Measurements from ENCODE around the gene NUMB.
"Not testable (repeated sequence)": the region's sequence is repeated elsewhere in the genome, so short reads cannot be mapped to it uniquely, and the experiment has no call there.

Gene NUMB

DNA sequence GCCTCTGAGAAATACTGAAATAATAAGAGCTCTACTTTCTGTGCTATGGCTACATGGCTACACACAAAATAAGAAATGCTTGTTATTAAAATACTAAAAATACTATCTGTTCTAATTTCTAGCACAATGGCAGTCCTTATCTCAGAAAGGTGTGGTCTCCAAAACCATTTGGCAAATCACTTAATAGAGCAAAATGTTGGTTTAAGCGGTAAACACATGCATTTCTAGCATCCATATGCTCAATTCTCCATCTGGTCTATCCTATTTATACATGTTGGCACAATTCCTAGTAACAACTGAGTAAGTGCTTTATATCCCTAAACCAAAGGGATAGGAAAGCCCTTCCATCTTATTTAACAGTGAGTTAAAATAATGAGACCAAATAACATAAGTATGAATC, 114.0 kb downstream of the NUMB start:
- no peak for DNase-seq

DNA sequence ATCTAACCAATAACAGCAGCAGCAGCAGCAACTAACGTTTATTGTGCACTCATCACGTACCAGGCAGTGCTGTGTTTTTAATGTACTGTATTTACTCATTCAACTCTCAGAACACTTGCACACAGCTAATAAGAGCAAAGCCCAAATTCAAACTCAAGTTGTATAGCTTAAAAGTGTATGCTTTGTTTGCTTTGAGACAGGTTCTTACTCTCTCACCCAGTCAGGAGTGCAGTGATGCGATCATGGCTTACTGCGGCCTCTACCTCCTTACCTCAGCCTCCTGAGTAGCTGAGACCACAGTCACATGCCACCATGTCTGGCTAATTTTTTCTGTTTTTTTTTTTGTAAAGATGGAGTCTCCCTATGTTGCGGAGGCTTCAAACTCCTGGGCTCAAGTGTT, 115.7 kb downstream of the NUMB start:
- no peak for DNase-seq

DNA sequence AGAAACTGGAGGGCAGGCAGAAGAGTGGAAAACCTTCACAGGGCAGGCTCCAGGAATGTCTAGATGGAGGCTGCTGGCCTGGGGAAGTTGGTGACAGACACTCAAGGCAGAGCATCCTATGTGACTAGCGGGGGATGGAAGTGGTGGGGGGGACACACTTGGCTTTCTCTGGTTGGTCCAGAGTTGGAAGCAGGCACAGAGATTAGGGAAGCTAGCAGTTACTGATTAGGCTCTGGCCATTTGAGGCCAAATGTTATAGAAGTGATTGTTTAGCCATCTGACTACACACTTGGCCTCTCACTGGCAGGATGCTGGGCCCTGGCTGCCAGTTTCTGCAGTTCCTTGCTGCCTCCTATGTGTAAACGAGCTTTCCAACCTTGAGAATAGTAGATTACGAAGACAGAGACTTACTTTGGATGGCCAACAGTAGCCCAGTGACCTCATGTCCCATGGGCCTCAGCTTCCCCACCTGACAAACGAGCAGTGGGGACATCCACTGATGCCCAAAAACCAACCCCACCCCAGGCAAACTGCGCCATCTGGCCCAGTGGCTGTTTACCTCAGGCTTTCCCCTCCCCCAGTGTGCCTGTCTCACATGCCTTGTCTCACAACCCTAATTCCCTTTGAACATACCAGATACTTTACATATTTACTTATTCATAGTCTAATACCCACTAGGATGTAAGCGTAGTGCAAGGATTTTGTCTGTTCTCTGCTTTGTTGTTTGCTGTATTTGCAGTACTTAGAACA, 118.3 kb downstream of the NUMB start:
- DNase-seq: no peak

DNA sequence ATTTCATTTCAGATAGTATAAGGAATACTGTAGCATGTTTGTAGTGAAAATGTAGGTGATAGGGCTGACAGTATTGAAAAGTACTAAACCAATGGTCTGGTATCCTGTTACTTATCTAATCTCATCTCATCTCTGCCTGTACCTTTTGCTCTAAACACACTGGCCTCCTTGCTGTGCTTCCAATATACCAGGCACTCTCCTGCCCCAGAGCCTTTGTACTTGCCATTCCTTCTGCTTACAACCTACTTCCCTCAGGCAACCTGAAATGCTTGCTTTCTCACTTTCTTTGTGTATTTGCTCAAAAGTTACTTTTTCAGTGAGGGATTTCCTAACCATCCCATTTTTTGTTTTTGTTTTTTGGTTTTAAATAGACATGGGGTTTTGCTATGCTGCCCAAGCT, 119.1 kb downstream of the NUMB start:
- no peak for DNase-seq

DNA sequence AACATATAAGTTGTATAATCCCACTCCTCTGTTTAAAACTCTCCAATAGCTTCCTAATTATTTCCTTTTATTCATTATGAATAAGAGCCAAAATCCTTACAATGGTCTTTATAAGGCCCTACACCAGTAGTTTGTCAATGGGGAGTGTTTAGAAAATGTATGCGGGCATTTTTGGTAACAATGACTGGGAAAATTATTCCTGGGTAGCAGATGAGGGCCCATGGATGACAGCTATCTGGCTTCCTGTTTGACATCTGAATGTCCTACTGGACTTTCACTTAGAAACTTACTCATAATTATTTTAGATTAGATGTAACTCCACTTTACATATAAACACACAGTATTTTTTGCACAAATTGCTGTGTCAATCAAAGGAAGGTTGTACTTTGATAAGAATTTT, 119.8 kb downstream of the NUMB start:
- no peak for DNase-seq

DNA sequence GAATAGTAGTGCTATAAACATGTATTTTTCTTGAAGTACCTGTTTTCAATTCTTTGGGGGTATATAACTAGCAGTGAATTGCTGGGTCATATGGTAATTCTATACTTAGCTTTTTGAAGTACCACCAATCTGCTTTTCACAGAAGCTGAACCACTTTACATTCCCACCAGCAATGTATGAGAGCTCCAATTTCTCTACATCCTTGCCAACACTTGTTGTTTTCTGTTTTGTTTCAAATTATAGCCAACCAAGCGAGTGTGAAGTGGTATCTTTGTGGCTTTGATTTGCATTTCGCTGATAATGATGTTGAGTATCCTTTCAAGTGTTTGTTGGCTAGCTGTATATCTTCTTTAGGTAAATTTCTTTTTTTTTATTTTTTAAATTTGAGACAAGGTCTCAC, 125.3 kb downstream of the NUMB start:
- no peak for DNase-seq

DNA sequence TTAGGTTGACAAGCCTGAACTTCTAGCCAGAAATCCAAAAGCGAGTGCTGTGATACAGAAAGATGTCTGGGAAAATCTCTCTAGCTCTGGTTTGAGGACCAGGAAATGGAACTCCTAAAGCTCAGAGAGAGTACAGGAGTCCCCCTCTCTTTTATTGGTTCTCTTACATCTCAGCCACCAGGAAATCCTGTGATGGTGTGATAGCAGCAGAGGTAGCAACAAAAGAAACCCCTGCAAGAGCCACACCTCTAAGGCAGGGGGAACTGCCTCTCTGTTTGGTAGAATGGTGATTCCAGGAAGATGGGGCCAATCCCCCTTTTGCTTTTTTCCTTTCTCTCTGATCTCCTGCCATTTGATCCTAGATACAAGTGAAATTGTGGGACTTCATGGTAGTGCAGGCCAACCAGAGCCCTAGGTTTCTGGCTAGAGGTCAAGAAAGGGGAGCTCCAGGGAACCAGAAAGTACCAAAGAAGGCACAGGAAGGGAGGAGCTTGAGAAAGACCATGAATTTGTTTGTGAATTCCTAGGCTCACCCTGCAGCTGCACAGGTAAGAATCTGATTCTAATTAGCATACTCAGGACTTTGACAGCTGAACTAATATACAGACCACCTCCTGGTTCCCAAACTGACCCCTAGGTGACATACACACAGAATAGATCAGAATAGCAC, 132.6 kb downstream of the NUMB start:
- no peak for DNase-seq

DNA sequence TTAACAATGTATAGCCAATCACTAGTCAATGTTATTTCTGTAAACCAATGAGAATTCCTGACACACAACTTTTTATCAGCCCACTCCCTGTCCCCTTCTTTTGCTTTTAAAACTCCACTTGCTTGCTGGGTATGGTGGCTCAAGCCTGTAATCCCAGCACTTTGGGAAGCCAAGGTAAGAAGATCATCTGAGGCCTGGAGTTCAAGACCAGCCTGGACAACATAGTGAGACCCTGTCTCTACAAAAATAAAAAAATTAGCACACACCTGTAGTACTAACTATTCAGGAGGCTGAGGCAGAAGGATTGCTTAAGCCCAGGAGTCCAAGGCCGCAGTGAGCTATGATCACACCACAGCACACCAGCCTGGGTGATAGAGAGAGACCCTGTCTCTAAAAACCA, 133.3 kb downstream of the NUMB start:
- DNase-seq: no peak

DNA sequence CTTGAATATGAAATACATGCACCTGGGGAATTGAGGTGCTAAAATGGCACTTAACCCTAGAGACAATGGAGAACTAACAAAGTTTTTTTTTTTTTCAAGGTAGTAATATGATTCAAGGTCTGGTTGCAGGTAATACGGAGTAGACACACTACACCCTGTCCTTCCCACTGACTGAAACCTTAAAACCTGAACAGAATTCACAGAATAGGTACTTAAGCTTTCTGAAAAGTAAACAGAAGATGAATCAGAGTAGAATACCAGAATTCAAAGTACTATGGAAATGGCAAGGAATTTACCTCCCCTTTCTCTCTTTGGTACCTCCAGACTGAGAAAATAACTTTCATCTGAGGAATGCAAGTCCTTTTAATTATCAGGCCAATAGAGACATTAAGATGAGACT, 133.8 kb downstream of the NUMB start:
- DNase-seq: no peak

DNA sequence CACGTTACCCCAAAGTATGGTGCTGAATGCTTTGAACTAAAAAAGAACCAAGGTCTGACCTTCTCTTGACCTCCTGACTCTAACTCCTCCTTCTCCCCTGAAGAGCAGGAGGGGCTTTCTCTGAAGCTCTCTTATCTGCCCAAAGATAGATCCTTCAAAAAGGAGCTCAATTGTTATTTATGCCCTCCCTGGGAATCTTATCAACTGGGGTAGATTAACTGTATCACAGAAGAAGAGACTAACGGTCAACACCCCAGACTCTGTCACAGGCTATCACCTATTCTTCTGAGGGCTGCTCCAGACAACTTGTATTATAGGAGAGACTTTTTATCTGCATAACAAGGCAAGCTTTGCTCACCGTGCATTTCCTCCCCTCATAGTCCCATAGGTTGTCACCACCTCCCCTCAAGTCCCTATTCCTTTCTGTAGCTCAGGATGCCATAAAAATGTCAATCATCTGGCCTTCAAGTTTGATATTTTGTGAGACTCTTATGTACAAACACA, 134.4 kb downstream of the NUMB start:
- DNase-seq: no peak

DNA sequence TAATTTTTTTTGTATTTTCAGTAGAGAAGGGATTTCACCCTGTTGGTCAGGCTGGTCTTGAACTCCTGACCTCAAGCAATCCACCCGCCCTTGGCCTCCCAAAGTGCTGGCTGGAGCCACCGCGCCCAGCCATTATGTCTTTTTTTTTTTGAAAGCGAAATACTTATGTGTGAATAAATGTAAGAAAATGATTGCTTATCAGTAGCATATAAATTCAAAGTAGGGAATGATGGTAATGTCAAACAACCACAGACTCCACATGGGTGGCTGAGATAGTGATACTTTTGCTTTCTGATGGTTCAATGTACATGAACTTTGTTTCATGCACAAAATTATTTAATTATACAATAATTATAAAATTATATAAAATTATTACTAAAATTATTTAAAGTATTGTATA, 145.2 kb downstream of the NUMB start:
- no peak for DNase-seq

DNA sequence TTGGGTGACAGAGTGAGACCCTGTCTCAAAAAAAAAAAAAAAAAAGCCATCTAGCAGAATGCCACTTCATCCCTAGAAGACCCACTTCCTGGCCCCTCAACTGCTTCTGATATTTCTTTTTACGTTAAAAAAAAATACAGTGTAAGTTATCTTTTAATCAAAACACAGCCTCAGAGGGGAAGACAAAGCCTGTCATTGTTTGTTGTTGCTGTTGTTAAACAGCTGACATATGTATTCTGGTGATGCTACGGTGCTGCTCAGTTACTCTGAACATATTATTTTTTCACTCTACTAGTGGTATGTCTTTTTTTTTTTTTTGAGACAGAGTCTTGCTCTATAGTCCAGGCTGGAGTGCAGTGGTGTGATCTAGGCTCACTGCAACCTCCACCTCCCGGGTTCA, 145.7 kb downstream of the NUMB start:
- no peak for DNase-seq

DNA sequence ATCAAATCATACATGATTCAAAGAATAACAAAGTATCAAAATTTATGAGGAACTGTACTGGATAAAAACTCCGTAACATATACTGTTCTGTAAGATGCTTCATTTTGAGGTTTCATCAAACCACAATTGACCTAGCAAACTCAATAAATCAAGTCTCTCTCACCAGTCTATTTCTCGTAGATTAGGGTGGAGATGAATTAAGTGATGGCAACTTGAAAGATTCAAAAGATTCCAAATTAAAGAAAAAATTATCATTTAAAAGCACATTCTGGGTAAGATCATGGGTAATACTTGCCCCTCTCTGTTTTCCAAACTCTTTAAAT, 146.7 kb downstream of the NUMB start:
- DNase-seq: no peak

DNA sequence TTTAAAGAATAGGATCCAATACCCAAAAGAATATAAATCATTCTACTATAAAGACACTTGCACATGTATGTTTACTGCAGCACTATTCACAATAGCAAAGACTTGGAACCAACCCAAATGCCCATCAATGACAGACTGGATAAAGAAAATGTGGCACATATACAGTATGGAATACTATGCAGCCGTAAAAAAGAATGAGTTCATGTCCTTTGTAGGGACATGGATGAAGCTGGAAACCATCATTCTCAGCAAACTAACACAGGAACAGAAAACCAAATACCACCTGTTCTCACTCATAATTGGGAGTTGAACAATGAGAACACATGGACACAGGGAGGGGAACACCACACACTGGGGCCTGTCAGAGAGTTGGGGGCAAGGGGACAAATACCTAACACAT, 149.1 kb downstream of the NUMB start:
- not testable (repeated sequence) for DNase-seq

DNA sequence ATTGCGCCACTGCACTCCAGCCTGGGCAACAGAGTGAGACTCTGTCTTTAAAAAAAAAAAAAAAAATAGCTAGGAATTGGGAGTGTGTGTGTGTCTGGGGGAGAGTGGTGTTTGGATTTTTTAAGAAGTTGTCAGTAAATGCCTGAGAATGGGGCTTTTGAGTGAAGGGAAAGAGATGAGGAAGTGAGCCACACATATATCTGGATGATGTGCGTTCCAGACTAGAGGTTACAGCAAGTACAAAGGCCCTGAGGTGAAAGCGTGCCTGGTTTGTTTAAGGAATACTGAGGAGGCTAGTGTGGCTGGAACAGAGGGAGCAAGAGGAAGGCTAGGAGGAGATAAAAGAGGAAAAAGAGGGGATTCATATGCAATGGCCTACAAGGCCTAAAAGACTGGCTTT, 151.1 kb downstream of the NUMB start:
- no peak for DNase-seq

DNA sequence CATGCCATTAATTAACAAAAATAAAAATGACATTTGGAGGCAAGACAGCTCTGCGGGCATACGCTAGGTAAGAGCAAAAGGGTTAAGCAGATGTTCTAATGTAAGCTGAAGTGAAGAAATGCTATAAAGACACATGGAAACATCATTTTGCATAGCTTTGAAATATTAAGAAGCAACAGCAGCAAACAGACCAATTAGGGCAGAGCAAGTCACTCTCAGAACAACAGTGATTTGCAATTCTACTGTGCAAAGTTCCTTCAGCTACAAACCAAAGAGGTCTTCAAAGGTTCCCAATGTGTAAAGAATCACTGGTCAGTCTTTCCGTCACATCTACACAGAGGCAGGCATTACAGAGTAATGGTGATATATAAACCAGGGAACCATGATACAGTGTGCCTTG, 152.8 kb downstream of the NUMB start:
- DNase-seq: no peak

DNA sequence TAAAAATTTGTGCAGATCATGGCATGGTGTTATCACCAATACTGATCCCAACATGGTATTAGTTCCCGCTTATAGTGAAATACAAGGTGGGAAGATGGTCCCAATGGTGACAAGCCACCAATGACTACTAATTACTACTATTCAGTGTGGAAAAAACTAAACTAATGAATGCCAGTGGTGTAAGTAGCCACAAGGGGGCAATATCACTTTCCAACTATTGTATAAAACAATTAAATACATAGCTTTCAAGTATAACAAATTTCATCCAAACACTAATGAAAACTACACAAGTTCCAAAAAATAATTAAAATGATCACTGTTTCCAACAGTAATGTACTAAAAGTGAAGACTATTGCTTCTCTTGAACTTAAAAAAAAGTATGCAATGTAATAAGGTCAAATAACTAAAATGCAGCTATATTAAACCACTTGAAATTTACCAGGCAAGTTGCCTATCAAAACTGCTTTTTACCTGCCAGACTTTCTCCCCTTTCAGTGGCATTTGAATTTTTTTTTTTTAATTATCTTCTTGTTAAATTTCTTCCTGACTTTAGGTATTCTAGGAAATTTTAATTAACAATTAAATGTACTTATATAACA, 163.0 kb downstream of the NUMB start:
- DNase-seq: no peak

DNA sequence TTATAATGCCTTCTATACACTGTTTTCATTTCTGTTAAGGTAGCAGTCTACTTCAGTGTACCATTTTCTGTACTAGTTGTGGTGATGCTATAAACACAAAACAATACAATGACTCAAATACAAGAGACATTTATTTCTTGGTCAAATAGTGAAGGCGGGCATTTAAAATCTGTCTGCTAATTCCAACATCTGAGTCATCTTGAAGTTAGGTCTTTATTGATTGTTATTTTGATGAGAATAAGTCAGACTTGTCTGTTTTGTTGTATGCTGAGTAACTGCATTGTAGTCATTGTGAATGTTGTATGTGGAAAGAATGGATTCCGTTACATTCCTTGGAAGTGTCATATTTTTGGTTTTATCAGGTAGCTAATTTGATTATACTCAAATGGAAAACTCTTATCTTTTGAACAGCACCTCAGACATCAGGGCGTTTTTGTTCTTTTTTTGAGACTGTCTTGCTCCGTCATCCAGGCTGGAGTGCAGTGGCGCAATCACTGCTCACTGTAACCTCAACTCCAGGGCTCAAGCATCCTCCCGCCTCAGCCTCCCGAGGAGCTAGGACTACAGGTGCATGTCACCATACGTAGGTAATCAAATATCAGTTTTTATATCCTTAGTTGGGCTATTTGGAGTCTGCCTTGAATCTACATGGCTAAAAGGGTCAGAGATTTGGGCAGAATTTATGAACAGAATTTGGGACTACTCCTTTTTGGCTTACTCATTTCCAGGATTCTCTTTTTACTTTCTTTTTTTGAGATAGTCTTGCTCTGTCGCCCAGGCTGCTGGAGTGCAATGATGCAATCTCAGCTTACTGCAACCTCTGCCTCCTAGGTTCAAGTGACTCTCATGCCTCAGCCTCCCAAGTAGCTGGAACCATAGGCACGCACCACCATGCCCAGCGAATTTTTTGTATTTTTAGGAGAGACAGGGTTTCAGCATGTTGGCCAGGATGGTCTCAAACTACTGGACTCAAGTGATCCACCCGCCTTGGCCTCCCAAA, 164.3 kb downstream of the NUMB start:
- no peak for DNase-seq

DNA sequence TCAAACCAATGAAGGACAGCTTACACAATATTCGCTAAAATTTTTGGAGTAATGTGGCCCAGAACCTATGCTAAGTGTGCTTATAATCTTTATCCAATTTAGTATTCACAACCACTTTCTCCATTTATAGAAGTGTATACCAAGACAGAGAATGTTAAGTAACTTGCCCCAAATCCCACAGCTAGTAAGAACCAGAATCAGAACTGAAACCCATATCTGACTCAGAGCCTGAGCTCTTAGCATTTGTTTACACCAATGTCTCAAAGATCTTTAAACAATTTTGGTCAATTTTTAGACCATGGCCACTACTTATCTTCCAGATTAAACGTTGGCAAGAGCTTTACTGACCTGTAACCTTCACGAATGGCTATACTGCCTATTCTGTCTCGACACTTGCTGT, 168.1 kb downstream of the NUMB start:
- DNase-seq: no peak

DNA sequence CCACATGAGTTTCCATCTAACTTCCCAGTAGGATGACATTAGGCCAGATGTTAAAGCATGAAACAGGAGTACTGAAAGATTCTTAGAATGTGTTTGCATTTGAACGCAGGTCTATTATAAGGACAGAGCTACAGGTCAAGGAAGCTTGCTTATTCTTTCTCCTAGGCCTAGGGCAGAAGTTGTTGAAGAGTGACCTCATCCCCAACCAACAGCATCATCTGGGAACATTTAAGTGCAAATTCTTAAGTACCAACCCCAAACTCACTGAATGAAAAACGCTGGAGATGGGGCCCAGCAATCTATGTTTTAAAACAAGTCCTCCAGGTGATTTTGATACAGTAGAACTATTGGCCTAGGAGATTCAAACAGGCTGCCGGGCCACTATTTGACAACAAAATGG, 168.6 kb downstream of the NUMB start:
- DNase-seq: no peak

DNA sequence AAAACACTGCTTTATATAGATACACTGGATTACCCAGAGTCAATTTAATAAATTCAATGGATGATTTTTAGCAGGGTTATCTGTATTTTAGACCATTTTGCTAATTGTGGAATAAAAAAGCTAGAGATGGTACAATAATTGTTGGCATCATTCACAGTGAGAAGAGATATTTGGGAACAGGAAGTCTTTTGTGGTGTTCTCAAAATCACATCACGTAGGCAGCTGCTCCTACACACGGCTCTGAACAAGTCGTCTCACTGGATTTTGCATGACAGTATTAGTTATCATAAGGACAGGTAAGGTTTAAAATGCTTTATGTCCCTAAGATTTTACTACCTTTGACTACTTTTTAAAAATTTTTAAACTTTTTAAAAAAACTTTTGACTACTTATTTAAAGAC, 169.0 kb downstream of the NUMB start:
- no peak for DNase-seq

DNA sequence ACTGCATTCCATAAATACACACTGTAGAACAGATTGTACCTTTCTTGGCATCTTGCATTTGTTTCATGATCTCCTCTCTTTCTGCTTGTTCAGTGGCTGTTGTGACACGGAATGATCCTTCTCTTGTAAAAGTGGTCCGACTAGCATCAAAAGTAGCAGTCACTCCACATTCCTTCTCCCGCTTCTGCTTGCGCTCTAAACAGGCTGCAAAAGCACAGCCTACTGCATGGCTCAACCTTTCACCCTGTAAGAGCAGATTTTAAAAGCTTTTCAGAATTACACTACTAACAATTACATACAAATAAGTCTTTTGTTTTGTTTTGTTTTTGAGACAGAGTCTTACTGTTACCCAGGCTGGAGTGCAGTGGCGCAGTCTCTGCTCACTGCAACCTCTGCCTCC, 171.3 kb downstream of the NUMB start:
- no peak for DNase-seq

DNA sequence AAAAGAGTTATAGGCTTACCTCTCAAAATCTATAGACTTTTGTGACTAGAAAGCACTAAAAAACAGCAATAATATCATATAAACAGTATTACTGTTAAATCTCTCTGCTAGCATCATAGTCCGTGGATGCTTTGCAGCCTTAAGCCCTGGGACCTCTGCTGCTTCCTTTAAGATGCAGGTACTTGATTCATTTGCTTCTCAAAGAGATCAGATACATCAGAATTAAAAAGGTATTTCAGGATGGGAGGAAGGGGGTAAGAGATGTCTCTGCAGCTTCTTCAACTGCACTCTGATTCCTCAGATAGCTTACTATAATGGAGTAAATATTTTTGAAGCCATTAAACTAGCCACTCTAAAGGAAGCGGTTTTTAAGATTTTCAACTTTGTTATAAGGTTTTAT, 171.7 kb downstream of the NUMB start:
- no peak for DNase-seq

Measured in NCI-H1048 (cell line).